Neutrophil (primary cell): ENCODE measurements around the gene APP.
"Not testable (repeated sequence)": the region's sequence is repeated elsewhere in the genome, so short reads cannot be mapped to it uniquely, and the experiment has no call there.

Source experiments
- H3K27ac ChIP-seq: fragments of 200-600 bp; sonication (generic); 2 replicates; pipeline ENCODE4 v1.5.1; 2016; ENCODE audit warnings: mild to moderate bottlenecking, moderate library complexity
- H3K27me3 ChIP-seq: fragments of 200-600 bp; sonication (generic); 2 replicates; pipeline ENCODE4 v1.6.0; 2016; ENCODE audit warnings: mild to moderate bottlenecking
- H3K36me3 ChIP-seq: fragments of 200-600 bp; sonication (generic); 2 replicates; pipeline ENCODE4 v1.5.1; 2017
- H3K4me1 ChIP-seq, 2 experiments: fragments of 200-600 bp in 1 of 2; sonication (generic) in 1 of 2; 1 replicate in 1 of 2; 2 replicates in 1 of 2; pipeline versions ENCODE4 v1.5.1 to v1.6.1; 2013 to 2016; ENCODE audit warnings: low read depth in 1 of 2, low read length in 1 of 2, mild to moderate bottlenecking in 1 of 2, moderate library complexity in 1 of 2; ENCODE audit not compliant: control insufficient read depth in 1 of 2, insufficient read depth in 1 of 2
- H3K4me3 ChIP-seq, 2 experiments: fragments of 200-600 bp in 1 of 2; sonication (generic) in 1 of 2; 1 replicate in 1 of 2; 2 replicates in 1 of 2; pipeline ENCODE4 v1.5.1; 2013 to 2016; ENCODE audit warnings: low read depth in 1 of 2, low read length in 1 of 2, mild to moderate bottlenecking in 1 of 2, moderate library complexity in 1 of 2
- H3K9me3 ChIP-seq: fragments of 200-600 bp; sonication (generic); 2 replicates; pipeline ENCODE4 v1.5.1; 2016
- TF ChIP-seq, protein P1 (sequence below): fragments of 200-600 bp; sonication (generic); IDR thresholded peaks from 2 replicates; pipeline ENCODE4 v1.5.1; 2016; ENCODE audit warnings: antibody characterized with exemption

The APP gene

DNA sequence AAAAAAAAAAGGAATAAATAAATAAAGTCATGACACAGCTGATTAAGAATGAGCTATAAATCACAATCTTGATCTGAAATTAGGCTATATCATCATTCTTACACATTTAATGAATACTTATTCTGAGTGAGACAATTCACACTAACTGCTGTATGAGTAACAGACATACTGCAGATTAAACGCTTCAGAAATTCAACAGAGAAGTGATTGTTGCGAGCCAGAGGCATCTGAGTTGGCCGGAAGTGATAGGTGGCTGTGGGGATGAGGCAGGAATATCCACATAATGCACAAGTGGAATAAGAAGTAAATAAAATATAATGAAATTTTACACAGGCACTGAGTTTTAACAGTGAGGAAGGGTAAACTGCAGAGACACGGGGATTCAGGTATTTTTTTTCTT is 142.4 kb downstream of the APP start:
- H3K4me1 ChIP-seq: no peaks in the 10 kb centered on the region
- no peaks in the 10 kb centered on the region for H3K27me3 ChIP-seq
- no peaks in the 10 kb centered on the region for H3K36me3 ChIP-seq
- H3K27ac ChIP-seq: no peak overlapping the region
- no peaks in the 10 kb centered on the region for H3K9me3 ChIP-seq
- no peak overlapping the region for H3K4me3 ChIP-seq
- TF ChIP-seq, protein P1, sequence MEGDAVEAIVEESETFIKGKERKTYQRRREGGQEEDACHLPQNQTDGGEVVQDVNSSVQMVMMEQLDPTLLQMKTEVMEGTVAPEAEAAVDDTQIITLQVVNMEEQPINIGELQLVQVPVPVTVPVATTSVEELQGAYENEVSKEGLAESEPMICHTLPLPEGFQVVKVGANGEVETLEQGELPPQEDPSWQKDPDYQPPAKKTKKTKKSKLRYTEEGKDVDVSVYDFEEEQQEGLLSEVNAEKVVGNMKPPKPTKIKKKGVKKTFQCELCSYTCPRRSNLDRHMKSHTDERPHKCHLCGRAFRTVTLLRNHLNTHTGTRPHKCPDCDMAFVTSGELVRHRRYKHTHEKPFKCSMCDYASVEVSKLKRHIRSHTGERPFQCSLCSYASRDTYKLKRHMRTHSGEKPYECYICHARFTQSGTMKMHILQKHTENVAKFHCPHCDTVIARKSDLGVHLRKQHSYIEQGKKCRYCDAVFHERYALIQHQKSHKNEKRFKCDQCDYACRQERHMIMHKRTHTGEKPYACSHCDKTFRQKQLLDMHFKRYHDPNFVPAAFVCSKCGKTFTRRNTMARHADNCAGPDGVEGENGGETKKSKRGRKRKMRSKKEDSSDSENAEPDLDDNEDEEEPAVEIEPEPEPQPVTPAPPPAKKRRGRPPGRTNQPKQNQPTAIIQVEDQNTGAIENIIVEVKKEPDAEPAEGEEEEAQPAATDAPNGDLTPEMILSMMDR: no peak

DNA sequence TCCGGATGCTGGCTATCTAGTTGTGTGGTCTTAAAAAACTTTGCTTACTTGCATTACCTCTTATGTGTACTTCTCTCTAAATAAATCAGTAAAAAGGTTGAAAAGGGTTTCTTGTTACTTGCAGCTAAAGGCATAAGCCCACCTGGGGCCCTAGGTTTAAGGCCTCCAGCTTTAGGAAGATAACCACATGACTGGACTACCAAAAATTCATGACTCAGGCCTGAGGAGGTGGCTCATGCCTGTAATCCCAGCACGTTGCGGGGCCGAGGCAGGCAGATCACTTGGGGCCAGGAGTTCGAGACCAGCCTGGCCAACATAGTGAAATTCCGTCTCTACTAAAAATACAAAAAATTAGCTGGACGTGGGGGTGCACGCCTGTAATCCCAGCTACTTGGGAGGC is 142.9 kb downstream of the APP start:
- Histone ChIP-seq H3K27ac (no peak overlapping the region), H3K4me3 (no peak overlapping the region), H3K27me3 (no peaks in the 10 kb centered on the region), H3K36me3 (no peaks in the 10 kb centered on the region), H3K4me1 (no peaks in the 10 kb centered on the region), H3K9me3 (no peaks in the 10 kb centered on the region)
- TF ChIP-seq, protein P1: no peak

DNA sequence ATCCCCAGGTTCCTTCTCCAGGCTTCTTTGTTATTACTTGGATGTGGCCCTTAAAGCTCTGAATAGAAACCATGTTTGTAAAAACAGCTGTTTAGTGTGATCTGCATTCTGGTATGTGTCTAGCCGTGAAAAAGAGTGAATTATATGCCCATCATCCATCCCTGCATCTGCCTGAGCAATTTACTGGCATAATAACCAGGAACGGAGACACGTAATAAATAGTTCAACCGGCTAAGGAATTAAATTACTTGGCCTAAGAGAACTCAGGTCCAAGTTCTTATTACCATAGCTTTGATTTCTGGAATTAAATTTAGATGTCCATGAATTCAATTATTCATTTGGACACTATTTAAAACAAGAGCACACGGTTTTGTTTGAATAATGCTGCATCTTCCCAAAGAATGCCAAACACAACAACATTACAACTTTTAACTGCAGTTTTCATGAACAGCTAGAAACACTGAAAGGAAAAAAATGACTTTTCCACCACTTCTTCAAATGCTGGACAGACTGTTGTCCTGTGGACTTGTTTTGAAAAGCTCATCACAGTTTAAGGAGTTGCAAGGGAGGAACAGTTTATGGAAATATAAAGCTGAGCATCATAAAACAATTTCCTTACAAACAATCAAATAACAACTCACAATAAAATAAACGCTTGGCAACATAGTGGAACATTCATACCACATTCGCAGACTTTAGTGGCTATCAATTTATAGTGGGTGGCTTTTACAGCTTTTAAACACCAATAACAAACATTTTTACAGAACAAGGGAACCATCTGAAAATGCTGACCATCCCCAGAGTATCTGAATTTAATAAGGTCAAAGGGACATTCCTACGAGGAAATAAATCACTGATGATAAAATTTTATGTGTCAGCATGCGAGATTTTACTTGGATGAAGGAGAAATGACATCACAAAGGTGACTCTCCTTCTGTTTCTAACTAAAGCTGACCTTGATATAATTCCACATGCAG is 144.7 kb downstream of the APP start:
- Histone ChIP-seq H3K27me3 (no peaks in the 10 kb centered on the region), H3K4me3 (no peak overlapping the region), H3K9me3 (no peaks in the 10 kb centered on the region), H3K27ac (no peak overlapping the region), H3K4me1 (no peaks in the 10 kb centered on the region), H3K36me3 (peaks cover 8% of the 10 kb centered on the region)
- TF ChIP-seq, protein P1: no peak

DNA sequence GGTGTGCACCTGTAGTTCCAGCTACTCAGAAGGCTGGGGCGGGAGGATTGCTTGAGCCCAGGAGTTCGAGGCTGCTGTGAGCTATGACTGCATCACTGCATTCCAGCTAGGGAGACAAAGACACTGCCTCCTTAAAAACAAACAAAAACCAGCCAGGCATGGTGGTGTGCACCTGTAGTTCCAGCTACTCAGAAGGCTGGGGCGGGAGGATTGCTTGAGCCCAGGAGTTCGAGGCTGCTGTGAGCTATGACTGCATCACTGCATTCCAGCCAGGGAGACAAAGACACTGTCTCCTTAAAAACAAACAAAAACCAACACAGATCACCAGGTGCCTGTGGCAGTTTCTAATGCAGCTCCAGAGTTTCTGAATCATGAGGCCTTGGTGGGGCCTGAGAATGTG is 147.2 kb downstream of the APP start:
- not testable (repeated sequence) for H3K9me3 ChIP-seq, H3K27ac ChIP-seq, H3K4me3 ChIP-seq, H3K36me3 ChIP-seq, H3K27me3 ChIP-seq
- H3K4me1 ChIP-seq: peaks cover 0 to 11% of the 10 kb centered on the region in 2 experiments

DNA sequence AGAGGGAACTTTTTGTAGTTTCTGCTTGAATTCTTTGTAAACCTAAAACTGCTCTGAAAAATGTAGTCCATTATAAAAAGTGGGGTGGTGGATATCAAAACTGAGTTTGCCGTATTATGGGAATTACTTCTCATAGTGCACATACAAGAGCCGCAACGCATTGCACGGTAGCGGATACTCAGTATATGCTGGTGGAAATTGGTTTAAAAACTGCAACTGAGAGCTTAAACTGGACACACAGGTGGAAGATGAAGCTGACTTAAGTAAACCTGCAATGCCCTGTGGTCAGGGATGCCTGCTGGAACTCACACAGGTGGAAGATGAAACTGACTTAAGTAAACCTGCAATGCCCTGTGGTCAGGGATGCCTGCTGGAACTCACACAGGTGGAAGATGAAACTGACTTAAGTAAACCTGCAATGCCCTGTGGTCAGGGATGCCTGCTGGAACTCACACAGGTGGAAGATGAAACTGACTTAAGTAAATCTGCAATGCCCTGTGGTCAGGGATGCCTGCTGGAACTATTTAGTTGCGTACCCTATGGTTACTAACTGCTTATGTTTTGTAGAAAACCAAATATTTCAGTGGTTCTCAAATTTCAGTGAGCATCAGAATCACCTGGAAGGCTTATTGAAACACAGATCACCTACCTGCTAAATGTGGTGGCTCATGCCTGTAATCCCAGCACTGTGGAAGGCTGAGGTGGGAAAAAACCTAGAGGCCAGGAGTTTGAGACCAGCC is 147.8 kb downstream of the APP start:
- H3K4me3 ChIP-seq, H3K27ac ChIP-seq, H3K36me3 ChIP-seq, H3K27me3 ChIP-seq, H3K9me3 ChIP-seq: not testable (repeated sequence)
- peaks cover 0 to 11% of the 10 kb centered on the region in 2 experiments for H3K4me1 ChIP-seq

DNA sequence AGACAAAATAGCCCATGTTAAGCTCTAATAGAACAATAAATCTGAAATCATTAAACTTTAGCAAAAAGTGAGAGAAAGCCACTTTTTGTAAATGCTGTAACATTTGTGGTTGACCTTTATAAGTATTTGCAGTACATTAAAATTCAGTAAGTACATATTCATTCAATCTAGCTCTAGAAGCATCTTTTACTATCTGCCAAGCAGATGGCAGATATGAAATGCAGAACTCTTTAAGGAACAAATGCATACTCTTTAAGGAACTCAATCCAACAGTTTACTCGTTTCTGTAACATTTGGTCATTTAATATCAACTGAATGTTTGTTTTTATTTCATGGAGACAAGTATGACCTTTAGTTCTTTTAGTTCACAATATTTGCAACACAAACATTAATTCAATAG is 150.1 kb downstream of the APP start:
- H3K36me3 ChIP-seq: peaks cover 8% of the 10 kb centered on the region
- peaks cover 0 to 11% of the 10 kb centered on the region in 2 experiments for H3K4me1 ChIP-seq
- no peaks in the 10 kb centered on the region for H3K27me3 ChIP-seq
- TF ChIP-seq, protein P1: no peak
- H3K27ac ChIP-seq: no peak overlapping the region
- no peaks in the 10 kb centered on the region for H3K9me3 ChIP-seq
- H3K4me3 ChIP-seq: no peak overlapping the region
